AG09309 (cell line): ENCODE data around the gene EIF4E3.

ENCODE experiments used
- DNase-seq: peaks from one replicate; pipeline ENCODE4 v3.0.0-alpha.2; 2010; ENCODE audit warnings: low read depth
- H3K4me3 ChIP-seq: 2 replicates; pipeline ENCODE4 v1.5.1; 2011; ENCODE audit warnings: mild to moderate bottlenecking, low read depth, low read length, moderate library complexity; ENCODE audit not compliant: control insufficient read depth
- CTCF ChIP-seq: IDR thresholded peaks from 2 replicates; pipeline ENCODE4 v1.5.1; 2011; ENCODE audit warnings: mild to moderate bottlenecking, low read depth, low read length, inconsistent platforms; ENCODE audit not compliant: insufficient read depth, control insufficient read depth; ENCODE audit errors: missing control alignments

Gene EIF4E3

GRCh38 chr3:71685686-71686085, 39.5 kb downstream of the EIF4E3 start:
- no peak for DNase-seq

GRCh38 chr3:71684757-71685386, 40.3 kb downstream of the EIF4E3 start:
- no peak overlapping the region for H3K4me3 ChIP-seq
- TF ChIP-seq CTCF, result no peak
- peak; percentile 60 for DNase-seq

More at GRCh38 chr3:71685686-71686085, 39.5 kb downstream of the EIF4E3 start:
- no peak for TF ChIP-seq CTCF
- H3K4me3 ChIP-seq, result no peak overlapping the region

- H3K4me3 ChIP-seq, result no peak overlapping the region
- no peak for TF ChIP-seq CTCF
- DNase-seq, result no peak
Measured at GRCh38 chr3:71684046-71684756, 41.0 kb downstream of the EIF4E3 start.

GRCh38 chr3:71681224-71681668, 44.0 kb downstream of the EIF4E3 start:
- TF ChIP-seq CTCF, result peak; percentile 86
- DNase-seq, result peak; percentile 44
- H3K4me3 ChIP-seq, result no peak overlapping the region

- no peak for DNase-seq
- TF ChIP-seq CTCF, result no peak
- H3K4me3 ChIP-seq, result no peak overlapping the region
Measured at GRCh38 chr3:71680603-71681002, 44.6 kb downstream of the EIF4E3 start.

GRCh38 chr3:71676931-71677330, 48.3 kb downstream of the EIF4E3 start:
- TF ChIP-seq CTCF, result no peak
- DNase-seq, result no peak
- H3K4me3 ChIP-seq, result no peak overlapping the region
